T-helper 17 cell (primary cell): ENCODE measurements around the gene CTBP2. TPM values are rescaled to one million over a fixed set of nuclear protein-coding genes. Genes with fewer than 3 reads are reported as not detected.

Experiments used
- ATAC-seq: fragments of 150-1000 bp; cut with Tn5 transposase; 2 replicates; pipeline ENCODE4 v1.10.0; 2021; ENCODE audit warnings: mild to moderate bottlenecking, moderate library complexity
- DNase-seq, 3 donors: peaks; one replicate each; pipeline versions ENCODE4 v3.0.0 to v3.0.0-alpha.2; 2020 to 2021
- H3K9me3 ChIP-seq: one replicate; pipeline ENCODE4 v1.7.0; 2013; ENCODE audit warnings: low read length, mild to moderate bottlenecking; ENCODE audit not compliant: control insufficient read depth, poor library complexity, severe bottlenecking
- H3K27ac Mint-ChIP-seq: one replicate; pipeline ENCODE4 v1.8.0; 2022; ENCODE audit warnings: mild to moderate bottlenecking, moderate library complexity, mixed read lengths
- H3K27me3 Mint-ChIP-seq: one replicate; pipeline ENCODE4 v1.8.0; 2022; ENCODE audit warnings: mixed read lengths
- H3K36me3 Mint-ChIP-seq: one replicate; pipeline ENCODE4 v1.8.0; 2022; ENCODE audit warnings: low read depth, mixed read lengths
- H3K4me1 Mint-ChIP-seq: one replicate; pipeline ENCODE4 v1.8.0; 2022; ENCODE audit warnings: mild to moderate bottlenecking, mixed read lengths
- H3K4me3 Mint-ChIP-seq: one replicate; pipeline ENCODE4 v1.8.0; 2022; ENCODE audit warnings: mild to moderate bottlenecking, moderate library complexity, mixed read lengths
- total RNA-seq, 4 donors: library from RNA in 2 of 4; stranded (reverse) in 2 of 4; gene quantifications; one replicate each; pipeline ENCODE4 v1.2.3 and lab custom pipeline; 2022 to 2026

The CTBP2 gene
- total RNA-seq, 2 donors from 2014 or later, result 1.3 to 1.5 TPM

GRCh38 chr10:125159486-125159931, 854 bp downstream of the CTBP2 start:
- H3K4me1 Mint-ChIP-seq, result no peaks in the 10 kb centered on the region
- H3K4me3 Mint-ChIP-seq, result peak overlapping the region; percentile 45
- no peak for DNase-seq
- no peak overlapping the region for H3K27ac Mint-ChIP-seq
- no peaks in the 10 kb centered on the region for H3K36me3 Mint-ChIP-seq
- H3K27me3 Mint-ChIP-seq, result peaks cover 64% of the 10 kb centered on the region
- H3K9me3 ChIP-seq, result no peaks in the 10 kb centered on the region
- no peak for ATAC-seq

- Mint-ChIP-seq H3K27ac (peak overlapping the region; percentile 16), H3K4me3 (peak overlapping the region; percentile 82), H3K4me1 (no peaks in the 10 kb centered on the region), H3K27me3 (peaks cover 64% of the 10 kb centered on the region), H3K36me3 (no peaks in the 10 kb centered on the region)
- no peaks in the 10 kb centered on the region for H3K9me3 ChIP-seq
- no peak for DNase-seq
- ATAC-seq, result peak; percentile 28
Observed at GRCh38 chr10:125158601-125159485, 1.5 kb downstream of the CTBP2 start.

- H3K9me3 ChIP-seq, result no peaks in the 10 kb centered on the region
- no peaks in the 10 kb centered on the region for H3K4me1 Mint-ChIP-seq
- peak overlapping the region; percentile 16 for H3K27ac Mint-ChIP-seq
- peaks cover 69% of the 10 kb centered on the region for H3K27me3 Mint-ChIP-seq
- peak overlapping the region; percentile 82 for H3K4me3 Mint-ChIP-seq
- H3K36me3 Mint-ChIP-seq, result no peaks in the 10 kb centered on the region
- DNase-seq (no peak), ATAC-seq (no peak)
Observed at GRCh38 chr10:125158275-125158600, 2.1 kb downstream of the CTBP2 start.

GRCh38 chr10:125157505-125157904, 2.9 kb downstream of the CTBP2 start:
- H3K27me3 Mint-ChIP-seq, result peaks cover 71% of the 10 kb centered on the region
- H3K27ac Mint-ChIP-seq, result no peak overlapping the region
- H3K36me3 Mint-ChIP-seq, result no peaks in the 10 kb centered on the region
- ATAC-seq (no peak), DNase-seq (no peak)
- peak overlapping the region; percentile 21 for H3K4me3 Mint-ChIP-seq
- H3K4me1 Mint-ChIP-seq, result no peaks in the 10 kb centered on the region
- no peaks in the 10 kb centered on the region for H3K9me3 ChIP-seq

GRCh38 chr10:125156739-125157480, 3.5 kb downstream of the CTBP2 start:
- no peak for ATAC-seq
- DNase-seq, result no peak
- Mint-ChIP-seq H3K4me3 (no peak overlapping the region), H3K27ac (no peak overlapping the region), H3K4me1 (no peaks in the 10 kb centered on the region), H3K27me3 (peaks cover 68% of the 10 kb centered on the region), H3K36me3 (no peaks in the 10 kb centered on the region)
- H3K9me3 ChIP-seq, result no peaks in the 10 kb centered on the region

GRCh38 chr10:125156196-125156595, 4.2 kb downstream of the CTBP2 start:
- H3K4me1 Mint-ChIP-seq, result no peaks in the 10 kb centered on the region
- no peaks in the 10 kb centered on the region for H3K36me3 Mint-ChIP-seq
- no peak for ATAC-seq
- no peaks in the 10 kb centered on the region for H3K9me3 ChIP-seq
- H3K27me3 Mint-ChIP-seq, result peaks cover 65% of the 10 kb centered on the region
- DNase-seq, result no peak
- H3K4me3 Mint-ChIP-seq, result no peak overlapping the region
- H3K27ac Mint-ChIP-seq, result no peak overlapping the region

GRCh38 chr10:125155101-125155500, 5.3 kb downstream of the CTBP2 start:
- Mint-ChIP-seq H3K36me3 (peaks cover 2% of the 10 kb centered on the region), H3K4me3 (peak overlapping the region; percentile 8), H3K27ac (no peak overlapping the region), H3K27me3 (peaks cover 69% of the 10 kb centered on the region), H3K4me1 (no peaks in the 10 kb centered on the region)
- no peak for DNase-seq
- ATAC-seq, result no peak
- no peaks in the 10 kb centered on the region for H3K9me3 ChIP-seq

GRCh38 chr10:125154529-125154928, 5.8 kb downstream of the CTBP2 start:
- DNase-seq (no peak), ATAC-seq (no peak)
- Mint-ChIP-seq H3K4me3 (no peak overlapping the region), H3K4me1 (no peaks in the 10 kb centered on the region), H3K36me3 (peaks cover 2% of the 10 kb centered on the region), H3K27me3 (peaks cover 74% of the 10 kb centered on the region), H3K27ac (no peak overlapping the region)
- no peaks in the 10 kb centered on the region for H3K9me3 ChIP-seq

GRCh38 chr10:125153703-125154490, 6.5 kb downstream of the CTBP2 start:
- Mint-ChIP-seq H3K4me3 (no peak overlapping the region), H3K27me3 (peaks cover 80% of the 10 kb centered on the region), H3K36me3 (peaks cover 2% of the 10 kb centered on the region), H3K27ac (no peak overlapping the region), H3K4me1 (no peaks in the 10 kb centered on the region)
- no peaks in the 10 kb centered on the region for H3K9me3 ChIP-seq
- no peak for DNase-seq
- no peak for ATAC-seq

GRCh38 chr10:125152450-125153368, 7.7 kb downstream of the CTBP2 start:
- Mint-ChIP-seq H3K27me3 (peaks cover 82% of the 10 kb centered on the region), H3K4me3 (no peak overlapping the region)

GRCh38 chr10:125151553-125152449, 8.6 kb downstream of the CTBP2 start:
- Mint-ChIP-seq H3K36me3 (peaks cover 3% of the 10 kb centered on the region), H3K4me1 (no peaks in the 10 kb centered on the region), H3K27me3 (peaks cover 82% of the 10 kb centered on the region), H3K4me3 (no peak overlapping the region), H3K27ac (no peak overlapping the region)
- no peaks in the 10 kb centered on the region for H3K9me3 ChIP-seq
- ATAC-seq, result no peak
- DNase-seq, result no peak

More at GRCh38 chr10:125152450-125153368, 7.7 kb downstream of the CTBP2 start:
- H3K9me3 ChIP-seq, result no peaks in the 10 kb centered on the region
- Mint-ChIP-seq H3K4me1 (no peaks in the 10 kb centered on the region), H3K27ac (no peak overlapping the region), H3K36me3 (peaks cover 3% of the 10 kb centered on the region)
- ATAC-seq (no peak), DNase-seq (no peak)
